HepG2 (cell line): ENCODE results near the gene HLF. TPM values are rescaled to one million over a fixed set of nuclear protein-coding genes. Genes with fewer than 3 reads are reported as not detected.

Experiments
- ARNT2 ChIP-seq: sonication (generic); formaldehyde crosslinking; IDR thresholded peaks from 2 replicates; pipeline ENCODE4 v1.8.0; 2022; ENCODE audit warnings: mild to moderate bottlenecking, low read depth, missing genetic modification reagents, moderate library complexity
- ATM ChIP-seq: fragments of 450-650 bp; IDR thresholded peaks from 2 replicates; pipeline ENCODE4 v1.7.1; 2017; ENCODE audit warnings: mild to moderate bottlenecking, borderline replicate concordance
- CBX1 ChIP-seq: IDR thresholded peaks from one replicate; pipeline ENCODE4 v1.6.1; 2016; ENCODE audit warnings: antibody characterized with exemption, low read depth
- ELF3 ChIP-seq: IDR thresholded peaks from 2 replicates; pipeline ENCODE4 v1.6.1; 2016; ENCODE audit warnings: missing genetic modification reagents, missing compliant biosample characterization
- ISX ChIP-seq: sonication (generic); formaldehyde crosslinking; conservative IDR thresholded peaks from 2 replicates; pipeline ENCODE4 v1.5.0; 2020; ENCODE audit warnings: missing genetic modification reagents
- MIER3 ChIP-seq: IDR thresholded peaks from 2 replicates; pipeline ENCODE4 v1.6.1; 2016; ENCODE audit warnings: missing compliant biosample characterization, borderline replicate concordance
- MIXL1 ChIP-seq: IDR thresholded peaks from 2 replicates; pipeline ENCODE4 v1.6.1; 2016
- MTA1 ChIP-seq: sonication (generic); formaldehyde crosslinking; IDR thresholded peaks from 2 replicates; pipeline ENCODE4 v1.4.0; 2020; ENCODE audit warnings: missing genetic modification reagents, mild to moderate bottlenecking, borderline replicate concordance
- RBM39 ChIP-seq: fragments of 200-400 bp; formaldehyde crosslinking; IDR thresholded peaks from one replicate; pipeline ENCODE4 v1.6.1; 2018; ENCODE audit warnings: antibody characterized with exemption, mild to moderate bottlenecking, low read depth, low read length; ENCODE audit not compliant: poor library complexity, severe bottlenecking
- SALL1 ChIP-seq: sonication (generic); formaldehyde crosslinking; IDR thresholded peaks from 2 replicates; pipeline ENCODE4 v1.8.0; 2022; ENCODE audit warnings: mild to moderate bottlenecking, missing genetic modification reagents
- SNAI1 ChIP-seq: sonication (generic); formaldehyde crosslinking; IDR thresholded peaks from 2 replicates; pipeline ENCODE4 v1.5.0; 2020; ENCODE audit warnings: mild to moderate bottlenecking, missing genetic modification reagents, borderline replicate concordance
- ZNF431 ChIP-seq: sonication (generic); formaldehyde crosslinking; IDR thresholded peaks from 2 replicates; pipeline ENCODE4 v1.9.0; 2022; ENCODE audit warnings: missing genetic modification reagents, low read depth, mild to moderate bottlenecking, borderline replicate concordance
- ZNF451 ChIP-seq: sonication (generic); formaldehyde crosslinking; IDR thresholded peaks from 2 replicates; pipeline ENCODE4 v1.5.0; 2020; ENCODE audit warnings: mild to moderate bottlenecking, missing genetic modification reagents
- ZNF550 ChIP-seq: sonication (generic); formaldehyde crosslinking; IDR thresholded peaks from 2 replicates; pipeline ENCODE4 v1.4.0; 2020; ENCODE audit warnings: mild to moderate bottlenecking, missing genetic modification reagents, borderline replicate concordance
- ZNF619 ChIP-seq: sonication (generic); formaldehyde crosslinking; IDR thresholded peaks from 2 replicates; pipeline ENCODE4 v1.4.0; 2020; ENCODE audit warnings: mild to moderate bottlenecking, missing genetic modification reagents
- ZNF644 ChIP-seq: IDR thresholded peaks from 2 replicates; pipeline ENCODE4 v1.6.1; 2016; ENCODE audit warnings: low read depth
- ZNF737 ChIP-seq: sonication (generic); formaldehyde crosslinking; IDR thresholded peaks from 2 replicates; pipeline ENCODE4 v1.5.0; 2020; ENCODE audit warnings: missing genetic modification reagents, mild to moderate bottlenecking, borderline replicate concordance
- ZNF850 ChIP-seq: sonication (generic); formaldehyde crosslinking; conservative IDR thresholded peaks from 2 replicates; pipeline ENCODE4 v1.9.0; 2021; ENCODE audit warnings: mild to moderate bottlenecking, missing genetic modification reagents
- ZSCAN22 ChIP-seq: sonication (generic); formaldehyde crosslinking; IDR thresholded peaks from 2 replicates; pipeline ENCODE4 v1.4.0; 2020; ENCODE audit warnings: mild to moderate bottlenecking, missing genetic modification reagents
- ZZZ3 ChIP-seq: sonication (generic); formaldehyde crosslinking; IDR thresholded peaks from 2 replicates; pipeline ENCODE4 v1.4.0; 2020; ENCODE audit warnings: missing genetic modification reagents, mild to moderate bottlenecking, borderline replicate concordance
- polyA plus RNA-seq, 8 experiments: library from polyadenylated mRNA; depleted of rRNA in 3 of 8; stranded (reverse) in 7 of 8; unstranded in 1 of 8; fragments of >200 nt; fragmentation: Illumina TruSeq in 4 of 8; extraction: Trizol in 4 of 8; gene quantifications; 2 replicates each; pipeline versions ENCODE4 v1.2.1 to v1.2.3, GENCODE V29; 2011 to 2016; ENCODE audit warnings: low read depth in 4 of 8, missing spikeins in 1 of 8, mixed read lengths in 1 of 8; ENCODE audit not compliant: insufficient read depth in 1 of 8
- total RNA-seq, 5 experiments: library from RNA; depleted of rRNA; stranded (reverse); fragments of >200 nt; fragmentation: Illumina TruSeq; extraction: Trizol; gene quantifications; 2 replicates each; pipeline ENCODE4 v1.2.3, GENCODE V29; 2016; ENCODE audit warnings: low read depth in 1 of 5
- TF ChIP-seq, protein P1 (sequence below): sonication (generic); formaldehyde crosslinking; IDR thresholded peaks from 2 replicates; pipeline ENCODE4 v1.5.1; 2020; ENCODE audit warnings: missing genetic modification reagents, mild to moderate bottlenecking, borderline replicate concordance
- TF ChIP-seq, protein P2 (sequence below): sonication (generic); formaldehyde crosslinking; IDR thresholded peaks from 2 replicates; pipeline ENCODE4 v1.4.0; 2020; ENCODE audit warnings: missing genetic modification reagents
- TF ChIP-seq, protein P3 (sequence below): sonication (generic); formaldehyde crosslinking; IDR thresholded peaks from 2 replicates; pipeline ENCODE4 v1.8.0; 2022; ENCODE audit warnings: missing genetic modification reagents, low read depth, mild to moderate bottlenecking, borderline replicate concordance
- TF ChIP-seq, protein P4 (sequence below): sonication (generic); formaldehyde crosslinking; IDR thresholded peaks from 2 replicates; pipeline ENCODE4 v1.4.0; 2020; ENCODE audit warnings: mild to moderate bottlenecking, missing genetic modification reagents
- TF ChIP-seq, protein P5 (sequence below): sonication (generic); formaldehyde crosslinking; conservative IDR thresholded peaks from 2 replicates; pipeline ENCODE4 v1.4.0; 2020; ENCODE audit warnings: missing genetic modification reagents

Gene HLF
- total and polyA plus RNA-seq, 2 of the 13 experiments (the other 11 are each of a cell fraction or from before 2014, with no cell fraction given) = 202 to 346 TPM

DNA sequence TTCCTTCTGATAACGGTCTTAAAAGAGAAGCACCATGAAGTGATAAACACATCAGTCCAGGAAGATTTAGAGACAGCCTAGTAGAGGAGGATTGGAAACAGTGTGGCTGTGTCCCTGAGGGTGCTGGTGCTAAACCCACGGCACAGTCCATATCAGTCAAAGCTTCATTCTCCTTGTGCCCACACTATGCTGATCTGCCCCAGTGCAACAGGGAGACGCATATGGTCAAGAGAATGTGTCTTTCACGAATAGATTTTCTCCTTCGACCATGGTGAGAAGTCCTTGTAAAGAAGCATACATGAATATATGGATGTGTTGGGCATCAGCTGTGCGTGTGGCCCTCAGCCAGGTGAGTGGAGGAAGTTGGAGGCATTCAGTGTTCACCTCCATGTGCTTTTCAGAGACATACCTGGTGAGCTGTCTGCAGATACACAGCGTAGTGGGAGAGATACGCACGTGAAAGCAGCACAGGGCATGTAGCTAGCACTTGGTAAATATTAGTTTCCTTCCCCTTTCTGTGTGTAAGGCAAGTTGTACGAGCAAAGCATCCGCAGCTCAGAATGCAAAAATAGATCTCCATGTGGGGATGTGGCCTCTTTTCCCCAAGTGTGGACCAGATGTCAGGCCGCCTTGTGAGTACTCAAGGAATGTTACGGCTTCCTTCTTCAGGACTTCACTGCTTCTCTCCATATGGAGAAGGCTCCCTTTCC, 29.4 kb downstream of the HLF start (continued):
- TF ChIP-seq, protein P1, sequence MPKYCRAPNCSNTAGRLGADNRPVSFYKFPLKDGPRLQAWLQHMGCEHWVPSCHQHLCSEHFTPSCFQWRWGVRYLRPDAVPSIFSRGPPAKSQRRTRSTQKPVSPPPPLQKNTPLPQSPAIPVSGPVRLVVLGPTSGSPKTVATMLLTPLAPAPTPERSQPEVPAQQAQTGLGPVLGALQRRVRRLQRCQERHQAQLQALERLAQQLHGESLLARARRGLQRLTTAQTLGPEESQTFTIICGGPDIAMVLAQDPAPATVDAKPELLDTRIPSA = no peak
- TF ChIP-seq, protein P2, sequence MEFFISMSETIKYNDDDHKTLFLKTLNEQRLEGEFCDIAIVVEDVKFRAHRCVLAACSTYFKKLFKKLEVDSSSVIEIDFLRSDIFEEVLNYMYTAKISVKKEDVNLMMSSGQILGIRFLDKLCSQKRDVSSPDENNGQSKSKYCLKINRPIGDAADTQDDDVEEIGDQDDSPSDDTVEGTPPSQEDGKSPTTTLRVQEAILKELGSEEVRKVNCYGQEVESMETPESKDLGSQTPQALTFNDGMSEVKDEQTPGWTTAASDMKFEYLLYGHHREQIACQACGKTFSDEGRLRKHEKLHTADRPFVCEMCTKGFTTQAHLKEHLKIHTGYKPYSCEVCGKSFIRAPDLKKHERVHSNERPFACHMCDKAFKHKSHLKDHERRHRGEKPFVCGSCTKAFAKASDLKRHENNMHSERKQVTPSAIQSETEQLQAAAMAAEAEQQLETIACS (CRISPR knock-in tag) = no peak
- TF ChIP-seq CBX1 = no peak
- TF ChIP-seq ZNF850 (CRISPR knock-in tag) = no peak
- TF ChIP-seq SNAI1 (CRISPR knock-in tag) = peak; percentile 44; the same call in 1 of the 2 replicates
- no peak for TF ChIP-seq MIER3 (CRISPR knock-in tag)
- no peak for TF ChIP-seq ARNT2
- no peak for TF ChIP-seq ZNF550 (CRISPR knock-in tag)
- 0 out of 2 replicates have a peak, but pooled peaks have one; percentile 53 for TF ChIP-seq ZNF451 (CRISPR knock-in tag)
- no peak for TF ChIP-seq ZNF644 (CRISPR knock-in tag)
- TF ChIP-seq, protein P3, sequence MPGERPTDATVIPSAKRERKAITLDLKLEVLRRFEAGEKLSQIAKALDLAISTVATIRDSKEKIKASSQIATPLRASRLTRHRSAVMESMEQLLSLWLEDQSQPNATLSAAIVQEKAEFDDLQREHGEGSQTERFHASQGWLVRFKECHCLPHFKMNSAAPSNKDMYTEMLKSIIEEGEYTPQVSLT (CRISPR knock-in tag) = no peak
- no peak for TF ChIP-seq MIXL1 (CRISPR knock-in tag)
- no peak for TF ChIP-seq ZZZ3
- TF ChIP-seq ZNF619 (CRISPR knock-in tag) = no peak
- TF ChIP-seq ATM = no peak
- no peak for TF ChIP-seq ISX (CRISPR knock-in tag)
- peak; percentile 34; the same call in 1 of the 2 replicates for TF ChIP-seq SALL1 (CRISPR knock-in tag)
- TF ChIP-seq, protein P4, sequence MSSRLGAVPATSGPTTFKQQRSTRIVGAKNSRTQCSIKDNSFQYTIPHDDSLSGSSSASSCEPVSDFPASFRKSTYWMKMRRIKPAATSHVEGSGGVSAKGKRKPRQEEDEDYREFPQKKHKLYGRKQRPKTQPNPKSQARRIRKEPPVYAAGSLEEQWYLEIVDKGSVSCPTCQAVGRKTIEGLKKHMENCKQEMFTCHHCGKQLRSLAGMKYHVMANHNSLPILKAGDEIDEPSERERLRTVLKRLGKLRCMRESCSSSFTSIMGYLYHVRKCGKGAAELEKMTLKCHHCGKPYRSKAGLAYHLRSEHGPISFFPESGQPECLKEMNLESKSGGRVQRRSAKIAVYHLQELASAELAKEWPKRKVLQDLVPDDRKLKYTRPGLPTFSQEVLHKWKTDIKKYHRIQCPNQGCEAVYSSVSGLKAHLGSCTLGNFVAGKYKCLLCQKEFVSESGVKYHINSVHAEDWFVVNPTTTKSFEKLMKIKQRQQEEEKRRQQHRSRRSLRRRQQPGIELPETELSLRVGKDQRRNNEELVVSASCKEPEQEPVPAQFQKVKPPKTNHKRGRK = no peak
- TF ChIP-seq ELF3 (CRISPR knock-in tag) = 0 out of 2 replicates have a peak, but pooled peaks have one; percentile 11
- no peak for TF ChIP-seq RBM39
- no peak for TF ChIP-seq ZNF737
- TF ChIP-seq, protein P5, sequence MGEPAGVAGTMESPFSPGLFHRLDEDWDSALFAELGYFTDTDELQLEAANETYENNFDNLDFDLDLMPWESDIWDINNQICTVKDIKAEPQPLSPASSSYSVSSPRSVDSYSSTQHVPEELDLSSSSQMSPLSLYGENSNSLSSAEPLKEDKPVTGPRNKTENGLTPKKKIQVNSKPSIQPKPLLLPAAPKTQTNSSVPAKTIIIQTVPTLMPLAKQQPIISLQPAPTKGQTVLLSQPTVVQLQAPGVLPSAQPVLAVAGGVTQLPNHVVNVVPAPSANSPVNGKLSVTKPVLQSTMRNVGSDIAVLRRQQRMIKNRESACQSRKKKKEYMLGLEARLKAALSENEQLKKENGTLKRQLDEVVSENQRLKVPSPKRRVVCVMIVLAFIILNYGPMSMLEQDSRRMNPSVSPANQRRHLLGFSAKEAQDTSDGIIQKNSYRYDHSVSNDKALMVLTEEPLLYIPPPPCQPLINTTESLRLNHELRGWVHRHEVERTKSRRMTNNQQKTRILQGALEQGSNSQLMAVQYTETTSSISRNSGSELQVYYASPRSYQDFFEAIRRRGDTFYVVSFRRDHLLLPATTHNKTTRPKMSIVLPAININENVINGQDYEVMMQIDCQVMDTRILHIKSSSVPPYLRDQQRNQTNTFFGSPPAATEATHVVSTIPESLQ (CRISPR knock-in tag) = no peak
- peak; percentile 48; the same call in 1 of the 2 replicates for TF ChIP-seq ZNF431 (CRISPR knock-in tag)
- no peak for TF ChIP-seq MTA1
- TF ChIP-seq ZSCAN22 = no peak
